HG03457 (cell line): Measurements from ENCODE around the gene ST6GALNAC3.

ENCODE experiments used
- ATAC-seq: cut with Tn5 transposase; IDR thresholded peaks from one replicate; pipeline ENCODE4 v1.9.1; 2021; ENCODE audit warnings: moderate number of reproducible peaks; ENCODE audit not compliant: unreplicated experiment

ST6GALNAC3 gene

DNA sequence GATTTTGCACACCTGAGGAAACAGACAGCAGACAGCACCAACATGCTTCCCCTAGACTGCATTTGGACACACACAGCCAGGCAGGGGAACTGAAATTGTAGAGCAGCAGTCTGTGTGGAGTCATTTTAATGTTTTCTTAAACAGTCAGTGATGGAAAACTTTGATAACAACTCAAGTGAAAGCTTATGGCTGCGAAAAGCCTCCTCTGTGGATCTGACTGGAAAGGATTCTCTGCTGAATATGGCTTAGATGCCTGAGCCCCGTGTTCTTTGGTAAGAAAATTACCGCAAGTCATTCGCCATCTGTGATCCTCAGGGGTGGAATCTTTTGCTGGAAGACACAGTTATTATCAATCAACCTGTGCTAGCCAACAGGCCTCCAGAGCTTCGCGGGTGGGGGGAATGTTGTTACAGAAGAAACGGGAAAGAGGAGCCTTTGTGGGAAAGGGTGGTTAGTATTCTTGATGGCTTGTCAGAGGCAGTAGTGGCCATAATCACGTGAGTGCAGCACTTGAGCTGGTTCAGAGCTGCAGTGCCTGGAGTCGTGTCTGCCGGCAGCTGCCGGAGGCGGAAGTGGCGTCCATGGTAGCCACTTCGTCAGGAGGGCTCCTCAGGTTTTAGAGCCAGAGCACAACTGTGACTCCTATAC is 204.7 kb downstream of the ST6GALNAC3 start:
- no peak for ATAC-seq

DNA sequence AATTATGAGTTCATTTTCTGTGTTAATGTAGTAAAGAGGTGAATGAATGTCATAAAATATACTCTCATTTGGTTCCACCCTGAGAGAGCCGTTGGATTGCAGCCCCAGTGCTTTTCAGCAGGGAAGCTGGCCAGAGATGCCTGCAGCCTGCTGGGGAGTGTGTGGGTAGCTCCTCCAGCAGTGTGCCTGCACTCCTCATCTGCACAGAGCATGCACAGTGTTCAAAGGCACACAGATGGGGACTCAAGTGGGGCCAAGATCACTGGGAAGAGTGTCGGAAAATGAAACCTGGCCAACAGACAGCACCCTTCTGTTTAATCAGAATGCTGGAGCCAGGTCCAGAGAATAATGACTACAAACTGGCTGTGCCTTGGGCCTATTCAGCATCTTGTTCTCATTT is 206.8 kb downstream of the ST6GALNAC3 start:
- no peak for ATAC-seq

DNA sequence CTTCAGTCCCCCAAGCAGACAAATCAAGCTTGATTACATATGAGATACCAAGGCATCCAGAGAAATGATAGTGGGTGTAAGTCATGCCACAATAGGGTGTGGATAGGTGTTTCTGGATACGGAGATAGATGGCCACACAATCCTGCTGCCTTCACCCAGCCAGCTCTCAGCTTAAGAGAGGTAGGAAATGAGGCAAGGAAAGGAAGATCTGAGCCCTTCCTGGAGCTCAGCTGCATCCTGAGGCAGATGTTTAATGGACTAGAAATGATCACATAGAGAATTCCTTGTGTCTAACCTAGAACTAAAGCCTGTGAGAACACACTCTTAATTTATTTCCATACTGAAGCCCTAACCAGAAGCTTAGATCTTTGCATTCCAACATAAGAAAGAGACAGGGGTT is 210.3 kb downstream of the ST6GALNAC3 start:
- no peak for ATAC-seq

- no peak for ATAC-seq
Observed at GRCh38 chr1:76285578-76286135, 211.1 kb downstream of the ST6GALNAC3 start.

GRCh38 chr1:76287917-76288316 is 213.4 kb downstream of the ST6GALNAC3 start:
- ATAC-seq = no peak

- ATAC-seq = no peak
Observed at GRCh38 chr1:76288758-76289483, 214.4 kb downstream of the ST6GALNAC3 start.

DNA sequence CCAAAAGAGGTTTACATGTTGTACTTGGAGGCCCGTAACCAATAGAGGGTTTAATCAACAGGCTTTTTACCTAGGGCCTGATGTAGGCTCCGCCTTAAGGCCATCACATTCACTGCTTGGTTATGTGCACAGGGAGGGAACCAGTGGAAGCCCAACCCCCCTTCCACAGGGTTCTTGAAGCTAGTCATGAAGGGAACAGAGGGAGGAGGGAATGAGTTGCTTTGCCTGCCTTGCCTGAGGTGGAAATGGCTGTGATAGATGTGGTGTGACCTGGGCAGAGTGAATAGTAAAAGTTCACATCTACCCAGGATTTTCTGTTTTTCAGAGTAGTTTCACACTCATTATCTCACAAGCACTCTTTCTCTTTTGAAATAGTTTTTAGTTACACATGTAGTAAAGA is 215.1 kb downstream of the ST6GALNAC3 start:
- no peak for ATAC-seq

DNA sequence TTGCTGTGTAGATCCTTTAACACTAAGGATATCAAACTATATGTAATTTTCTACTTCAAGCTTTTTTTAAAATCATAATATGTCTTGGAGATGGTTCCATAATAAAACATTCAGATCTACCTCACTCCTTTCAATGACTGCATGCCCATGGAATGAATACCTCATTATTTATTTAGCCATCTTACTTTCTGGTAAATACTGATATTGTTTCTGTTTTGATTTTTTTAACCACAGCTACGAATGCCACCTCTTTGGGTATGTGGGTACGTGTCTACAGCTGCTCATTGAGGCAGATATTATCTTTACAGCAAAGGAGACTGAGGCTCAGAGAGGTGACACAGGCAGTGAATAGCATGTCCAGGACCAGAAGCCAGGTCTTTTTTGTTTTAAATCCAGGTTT is 215.7 kb downstream of the ST6GALNAC3 start:
- ATAC-seq = no peak

DNA sequence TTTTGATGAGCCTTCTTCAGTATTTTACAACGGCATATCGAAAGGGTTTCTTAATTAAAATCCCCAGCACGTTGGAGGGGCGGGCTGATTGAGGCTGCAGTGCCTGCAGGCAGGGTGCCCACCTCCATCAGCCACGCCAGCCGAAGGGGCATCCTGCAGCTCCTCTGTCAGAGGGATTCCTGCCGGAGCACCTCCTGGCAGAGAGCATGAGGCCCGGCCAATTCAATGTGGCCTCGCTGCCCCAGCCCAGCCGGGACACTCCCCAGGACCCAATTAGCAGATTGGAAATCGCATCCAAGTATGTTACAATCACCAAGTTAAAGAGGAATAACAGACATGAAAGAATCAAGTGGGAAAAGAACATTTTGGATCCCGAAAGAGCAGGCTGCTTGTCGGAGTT is 216.6 kb downstream of the ST6GALNAC3 start:
- no peak for ATAC-seq

DNA sequence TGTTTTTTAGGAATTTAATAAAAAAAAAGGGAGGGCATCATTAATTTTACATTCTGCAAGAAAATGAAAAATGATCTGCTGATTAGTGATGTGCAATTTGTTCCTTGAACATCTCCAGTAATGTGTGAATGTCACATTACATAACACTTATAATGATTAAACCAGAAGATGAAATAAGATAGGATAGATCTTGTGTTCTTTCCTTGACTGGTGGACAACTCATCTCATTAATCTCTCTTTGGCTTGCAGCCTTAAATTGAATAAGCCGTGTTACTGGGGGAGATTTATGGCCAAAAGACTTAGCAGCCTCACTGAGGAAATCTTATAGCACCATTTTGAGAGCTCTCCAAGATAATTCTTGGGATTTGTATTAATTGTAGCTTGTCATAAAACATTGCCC is 217.2 kb downstream of the ST6GALNAC3 start:
- no peak for ATAC-seq

DNA sequence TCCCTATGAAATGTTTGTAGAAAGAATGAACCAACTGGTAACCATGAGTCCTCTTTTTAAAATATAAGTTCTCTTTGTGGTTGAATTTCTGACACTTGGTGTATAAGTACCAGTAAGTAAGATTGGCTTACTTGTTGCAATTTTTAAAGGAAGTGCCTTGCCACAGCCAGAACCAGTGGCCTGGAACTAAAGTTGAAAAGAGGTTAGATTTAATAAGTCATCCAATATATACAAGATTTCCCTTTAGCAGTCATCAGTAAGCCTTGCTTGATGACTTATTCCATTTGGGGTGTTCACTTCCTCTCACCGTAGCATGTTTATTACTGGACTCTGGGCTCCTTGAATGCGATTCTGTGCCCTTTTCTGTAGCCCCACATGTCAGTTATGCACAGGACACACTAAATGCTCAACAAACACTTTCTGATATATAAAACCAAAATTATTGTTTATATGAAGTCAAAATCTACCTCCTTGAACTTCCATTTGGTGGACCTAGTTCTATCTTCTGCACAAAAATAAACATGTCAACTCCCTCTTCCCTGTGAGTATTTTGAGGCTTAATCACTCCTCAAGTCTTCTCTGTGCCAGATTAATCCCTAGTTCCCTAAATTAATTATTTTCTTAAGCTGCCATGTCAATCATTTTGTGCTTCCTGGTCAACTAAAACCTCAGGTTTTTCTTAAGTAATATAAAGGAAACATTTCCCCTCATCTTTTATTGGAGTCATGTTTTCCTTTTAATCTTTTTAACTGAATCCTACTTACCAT is 218.1 kb downstream of the ST6GALNAC3 start:
- ATAC-seq = peak; percentile 83

DNA sequence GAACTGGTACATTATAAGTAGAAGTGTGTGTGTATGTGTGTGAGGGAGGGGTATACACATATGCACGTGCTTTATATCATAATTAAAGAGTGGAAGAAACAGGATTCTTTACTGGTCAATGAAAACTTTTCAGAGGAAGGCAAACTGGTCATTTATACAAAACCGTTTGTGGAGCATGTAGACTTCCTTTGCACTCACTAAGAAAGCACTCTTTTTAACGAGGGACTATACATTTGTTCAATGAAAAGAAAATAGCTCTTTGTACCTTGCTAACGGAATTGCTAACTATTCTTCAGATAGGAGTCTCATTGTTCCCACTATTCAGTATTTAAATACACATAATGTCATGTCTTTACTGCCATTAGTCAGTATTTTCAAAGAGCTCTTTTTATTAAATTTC is 219.3 kb downstream of the ST6GALNAC3 start:
- ATAC-seq = no peak

GRCh38 chr1:76294482-76295194 is 220.1 kb downstream of the ST6GALNAC3 start:
- ATAC-seq = peak; percentile 55

DNA sequence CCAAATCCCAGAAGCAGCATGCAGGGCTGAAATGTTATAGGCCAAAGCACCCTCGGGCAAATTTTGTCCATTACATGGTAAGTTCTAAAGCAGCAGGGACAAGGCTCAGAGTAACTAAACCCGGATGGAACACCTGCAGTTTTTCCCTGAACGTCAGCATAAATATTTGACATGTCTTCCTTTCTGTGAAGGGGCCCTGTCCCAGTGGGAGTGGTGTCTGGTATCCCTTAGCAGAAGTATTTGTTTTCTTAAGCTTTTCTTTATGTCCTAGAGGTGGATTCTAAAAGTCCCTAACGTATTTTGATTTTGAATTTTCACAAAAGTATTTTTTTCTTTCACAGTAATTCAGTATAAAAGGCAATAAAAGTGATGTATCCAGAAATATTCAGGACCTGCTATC is 223.9 kb downstream of the ST6GALNAC3 start:
- ATAC-seq = no peak

- no peak for ATAC-seq
Observed at GRCh38 chr1:76299036-76299435, 224.5 kb downstream of the ST6GALNAC3 start.

- ATAC-seq = no peak
Observed at GRCh38 chr1:76300556-76300955, 226.0 kb downstream of the ST6GALNAC3 start.

GRCh38 chr1:76302711-76303339 is 228.3 kb downstream of the ST6GALNAC3 start:
- no peak for ATAC-seq

GRCh38 chr1:76303340-76303717 is 228.8 kb downstream of the ST6GALNAC3 start:
- no peak for ATAC-seq

DNA sequence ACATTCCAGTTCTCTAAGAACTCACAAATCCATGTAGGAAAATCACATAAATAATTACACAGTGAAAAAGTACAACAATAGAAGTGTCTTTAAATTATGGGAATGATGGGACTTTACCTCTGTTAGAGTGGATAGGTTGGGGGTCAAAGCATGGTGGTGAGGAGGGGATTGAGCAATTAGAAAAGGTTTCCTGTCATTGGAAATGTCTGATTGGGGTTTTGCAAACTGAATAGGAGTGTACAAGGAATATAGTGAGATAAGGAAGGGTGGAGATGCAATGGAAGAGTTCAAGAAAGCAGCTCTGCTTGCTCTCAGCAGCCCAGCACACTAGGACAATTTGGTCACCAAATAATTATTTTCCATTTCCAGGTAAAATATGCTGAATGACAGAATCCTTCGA is 238.8 kb downstream of the ST6GALNAC3 start:
- ATAC-seq = no peak

GRCh38 chr1:76314730-76315129 is 240.2 kb downstream of the ST6GALNAC3 start:
- ATAC-seq = no peak
